H1 (cell line): ENCODE measurements around the gene TFCP2. TPM values are rescaled to one million over a fixed set of nuclear protein-coding genes. Genes with fewer than 3 reads are reported as not detected.

ENCODE experiments used
- CTCF ChIA-PET: fragments of 300-600 bp; sonication (Branson Sonifier 250); formaldehyde crosslinking; loops from one replicate; lab custom pipeline; 2021; ENCODE audit not compliant: partially characterized antibody; lab: Charles Lee
- POLR2A ChIA-PET: fragments of 300-600 bp; sonication (Branson Sonifier 250); formaldehyde crosslinking; loops from one replicate; lab custom pipeline; 2021; ENCODE audit warnings: inconsistent platforms; ENCODE audit not compliant: partially characterized antibody; lab: Charles Lee
- DNase-seq, 2 experiments: peaks; one replicate each; pipeline versions ENCODE4 v3.0.0 to v3.0.0-alpha.2; 2010 to 2022; ENCODE audit warnings: low spot score in 2 of 2, low read depth in 1 of 2, mixed read lengths in 1 of 2
- FAIRE-seq: peaks from 2 replicates; lab custom pipeline; 2011; peaks lifted over from hg19 to GRCh38; lab: Jason Lieb, UNC
- H2AFZ ChIP-seq: 2 replicates; pipeline ENCODE4 v1.8.1; 2012; ENCODE audit warnings: low read length, inconsistent platforms
- H2AK5ac ChIP-seq: 2 replicates; pipeline ENCODE4 v1.6.1; 2013; ENCODE audit warnings: low read depth, low read length
- H2BK120ac ChIP-seq: replicated peaks from 2 replicates; pipeline ENCODE3; 2013; ENCODE audit warnings: low read depth, low read length, inconsistent platforms
- H2BK12ac ChIP-seq: 2 replicates; pipeline ENCODE4 v1.6.1; 2013; ENCODE audit warnings: low read depth, low read length
- H2BK15ac ChIP-seq: 2 replicates; pipeline ENCODE4 v1.6.1; 2013; ENCODE audit warnings: low read length
- H2BK20ac ChIP-seq: 2 replicates; pipeline ENCODE4 v1.6.1; 2013; ENCODE audit warnings: low read length
- H2BK5ac ChIP-seq: 2 replicates; pipeline ENCODE4 v1.6.1; 2013; ENCODE audit warnings: low read depth, low read length
- H3K14ac ChIP-seq: 2 replicates; pipeline ENCODE4 v1.6.1; 2013; ENCODE audit warnings: inconsistent platforms; ENCODE audit not compliant: insufficient read length
- H3K18ac ChIP-seq: 2 replicates; pipeline ENCODE4 v1.6.1; 2013; ENCODE audit warnings: low read length; ENCODE audit errors: extremely low read depth
- H3K23ac ChIP-seq: 2 replicates; pipeline ENCODE4 v1.6.1; 2013; ENCODE audit warnings: inconsistent platforms; ENCODE audit not compliant: insufficient read length
- H3K23me2 ChIP-seq: 2 replicates; pipeline ENCODE4 v1.6.1; 2013; ENCODE audit warnings: low read depth, low read length
- H3K27ac ChIP-seq: 2 replicates; pipeline ENCODE4 v1.6.1; 2011; ENCODE audit warnings: low read depth, low read length, inconsistent platforms
- H3K27me3 ChIP-seq, 4 experiments: replicated peaks in 1 of 4; 1 replicate in 1 of 4; 2 replicates in 3 of 4; pipeline versions ENCODE4 v1.6.1 to v1.8.1; 2011 to 2013; ENCODE audit warnings: low read length in 3 of 4, mild to moderate bottlenecking in 3 of 4, inconsistent platforms in 2 of 4, mixed read lengths in 2 of 4, moderate library complexity in 1 of 4; ENCODE audit not compliant: control insufficient read depth in 3 of 4, insufficient read depth in 3 of 4; ENCODE audit errors: extremely low read depth in 1 of 4
- H3K36me3 ChIP-seq, 4 experiments: 2 replicates each; pipeline versions ENCODE4 v1.6.1 to v1.8.1; 2011 to 2013; ENCODE audit warnings: mild to moderate bottlenecking in 4 of 4, low read length in 3 of 4, moderate library complexity in 2 of 4, control low read depth in 1 of 4, inconsistent platforms in 1 of 4; ENCODE audit not compliant: insufficient read depth in 4 of 4, control insufficient read depth in 2 of 4
- H3K4ac ChIP-seq: replicated peaks from 2 replicates; pipeline ENCODE3; 2013; ENCODE audit warnings: low read length, low read depth, mixed read lengths, inconsistent platforms; ENCODE audit not compliant: insufficient read length
- H3K4me1 ChIP-seq, 4 experiments: replicated peaks in 1 of 4; 1 replicate in 1 of 4; 2 replicates in 3 of 4; pipeline versions ENCODE4 v1.6.1 to v1.8.1; 2011 to 2013; ENCODE audit warnings: low read length in 3 of 4, inconsistent platforms in 2 of 4, mixed read lengths in 1 of 4; ENCODE audit not compliant: insufficient read depth in 4 of 4, control insufficient read depth in 3 of 4
- H3K4me2 ChIP-seq, 2 experiments: 2 replicates each; pipeline versions ENCODE4 v1.6.1 to v1.8.1; 2011 to 2013; ENCODE audit warnings: low read depth in 2 of 2, low read length in 2 of 2, control low read depth in 1 of 2, inconsistent platforms in 1 of 2, mild to moderate bottlenecking in 1 of 2; ENCODE audit not compliant: insufficient read depth in 1 of 2
- H3K4me3 ChIP-seq, 4 experiments: fragments of 200-600, 300-600 bp in 1 of 4; sonication (generic), shearing (Covaris generic), sonication (Bioruptor Twin) in 1 of 4; 2 replicates each; pipeline versions ENCODE4 v1.5.1 to v1.8.1; 2011 to 2016; ENCODE audit warnings: low read length in 4 of 4, low read depth in 3 of 4, control low read depth in 2 of 4, inconsistent platforms in 2 of 4, mild to moderate bottlenecking in 2 of 4, mixed read lengths in 1 of 4, moderate library complexity in 1 of 4; ENCODE audit not compliant: insufficient read depth in 2 of 4; ENCODE audit errors: extremely low read depth in 1 of 4
- H3K56ac ChIP-seq: replicated peaks from 2 replicates; pipeline ENCODE3; 2013; ENCODE audit warnings: low read depth, mild to moderate bottlenecking, mixed read lengths, low read length, inconsistent platforms; ENCODE audit not compliant: insufficient read length
- H3K79me1 ChIP-seq: 2 replicates; pipeline ENCODE4 v1.6.1; 2013; ENCODE audit warnings: low read depth, low read length, control low read depth
- H3K79me2 ChIP-seq, 2 experiments: 2 replicates each; pipeline versions ENCODE4 v1.6.1 to v1.8.1; 2012 to 2013; ENCODE audit warnings: low read length in 2 of 2, mild to moderate bottlenecking in 2 of 2, inconsistent platforms in 1 of 2; ENCODE audit not compliant: insufficient read depth in 2 of 2, control insufficient read depth in 1 of 2
- H3K9ac ChIP-seq, 4 experiments: replicated peaks in 1 of 4; 1 replicate in 1 of 4; 2 replicates in 3 of 4; pipeline versions ENCODE4 v1.6.1 to v1.8.1; 2011 to 2013; ENCODE audit warnings: low read depth in 3 of 4, low read length in 3 of 4, control low read depth in 2 of 4, mild to moderate bottlenecking in 2 of 4, moderate library complexity in 2 of 4, inconsistent platforms in 1 of 4; ENCODE audit errors: extremely low read depth in 1 of 4
- H3K9me3 ChIP-seq, 2 experiments: 2 replicates each; pipeline versions ENCODE4 v1.6.1 to v1.8.1; 2012 to 2013; ENCODE audit warnings: mild to moderate bottlenecking in 2 of 2, moderate library complexity in 2 of 2, control low read depth in 1 of 2, inconsistent platforms in 1 of 2, low read depth in 1 of 2, low read length in 1 of 2, mixed read lengths in 1 of 2; ENCODE audit not compliant: insufficient read depth in 2 of 2
- H4K20me1 ChIP-seq, 2 experiments: replicated peaks in 1 of 2; 2 replicates each; pipeline versions ENCODE3 to v1.8.1; 2011 to 2013; ENCODE audit warnings: inconsistent platforms in 2 of 2, low read length in 2 of 2, mild to moderate bottlenecking in 1 of 2; ENCODE audit not compliant: insufficient read depth in 2 of 2, control insufficient read depth in 1 of 2
- H4K5ac ChIP-seq: 2 replicates; pipeline ENCODE4 v1.6.1; 2013; ENCODE audit warnings: low read length, low read depth, mixed read lengths, inconsistent platforms; ENCODE audit not compliant: insufficient read length
- H4K8ac ChIP-seq: 2 replicates; pipeline ENCODE4 v1.8.0; 2013; ENCODE audit warnings: mild to moderate bottlenecking, moderate library complexity, low read length, inconsistent platforms; ENCODE audit not compliant: insufficient read depth; ENCODE audit errors: extremely low read depth
- H4K91ac ChIP-seq: replicated peaks from 2 replicates; pipeline ENCODE3; 2013; ENCODE audit warnings: low read length, mixed read lengths, inconsistent platforms; ENCODE audit not compliant: insufficient read length
- BACH1 ChIP-seq: IDR thresholded peaks from 2 replicates; pipeline ENCODE4 v1.6.1; 2012; ENCODE audit warnings: low read length, improper control_type of control experiment
- BCL11A ChIP-seq, 2 experiments: IDR thresholded peaks; one replicate each; pipeline ENCODE4 v1.6.1; 2011; ENCODE audit warnings: low read depth in 2 of 2, low read length in 2 of 2, mild to moderate bottlenecking in 2 of 2
- CHD1 ChIP-seq: IDR thresholded peaks from 2 replicates; pipeline ENCODE4 v1.6.1; 2012; ENCODE audit warnings: low read depth, low read length, improper control_type of control experiment
- EP300 ChIP-seq, 2 experiments: IDR thresholded peaks; 1 replicate in 1 of 2; 2 replicates in 1 of 2; pipeline ENCODE4 v1.6.1; 2011 to 2012; ENCODE audit warnings: low read depth in 2 of 2, low read length in 2 of 2, mild to moderate bottlenecking in 2 of 2, borderline replicate concordance in 1 of 2, inconsistent platforms in 1 of 2, moderate library complexity in 1 of 2
- HDAC6 ChIP-seq: IDR thresholded peaks from one replicate; pipeline ENCODE4 v1.7.1; 2012; ENCODE audit warnings: low read depth, mild to moderate bottlenecking, inconsistent platforms, low read length, moderate library complexity
- POLR2AphosphoS5 ChIP-seq: IDR thresholded peaks from 2 replicates; pipeline ENCODE4 v1.6.1; 2011; ENCODE audit warnings: low read depth, low read length
- RXRA ChIP-seq: IDR thresholded peaks from 2 replicates; pipeline ENCODE4 v1.6.1; 2011; ENCODE audit warnings: low read depth, mild to moderate bottlenecking, low read length, moderate library complexity; ENCODE audit not compliant: insufficient read depth
- SIN3A ChIP-seq, 2 experiments: IDR thresholded peaks in 1 of 2; conservative IDR thresholded peaks in 1 of 2; 2 replicates each; pipeline ENCODE4 v1.6.1; 2011 to 2012; ENCODE audit warnings: low read length in 2 of 2, improper control_type of control experiment in 1 of 2, low read depth in 1 of 2, mild to moderate bottlenecking in 1 of 2
- SIRT6 ChIP-seq: IDR thresholded peaks from one replicate; pipeline ENCODE4 v1.7.1; 2012; ENCODE audit warnings: low read length, inconsistent platforms
- SIX5 ChIP-seq: IDR thresholded peaks from 2 replicates; pipeline ENCODE4 v1.6.1; 2011; ENCODE audit warnings: mild to moderate bottlenecking, low read depth, low read length
- WGBS, 2 experiments: shearing (Covaris generic) in 1 of 2; methylation state at CpG; one replicate each; pipeline versions ENCODE4 v1.1.6 to v1.1.7; 2013 to 2015; ENCODE audit warnings: low lambda C conversion rate in 2 of 2, mixed read lengths in 2 of 2, inconsistent platforms in 1 of 2, low coverage in 1 of 2, missing lambda C conversion rate in 1 of 2; ENCODE audit not compliant: insufficient replicate concordance in 2 of 2, insufficient coverage in 1 of 2, insufficient read length in 1 of 2; ENCODE audit errors: extremely low coverage in 1 of 2, missing lambda C conversion rate in 1 of 2; 5-methylcytosine and 5-hydroxymethylcytosine counted together
- polyA plus RNA-seq, 7 experiments: library from polyadenylated mRNA; depleted of rRNA in 3 of 7; stranded (reverse) in 5 of 7; unstranded in 2 of 7; fragments of >200 nt in 5 of 7; fragments of 200-250 nt in 2 of 7; gene quantifications; 1 replicate in 5 of 7; 2 replicates in 1 of 7; 4 replicates in 1 of 7; pipeline versions ENCODE4 v1.2.1 to v1.2.3, GENCODE V29; 2011 to 2013; ENCODE audit warnings: missing spikeins in 2 of 7, mixed read lengths in 2 of 7
- total RNA-seq: library from RNA; stranded (reverse); fragmentation: NEBNext Ultra II Directional; extraction: Animal tissue kit (Norgen Biotek cat#: 25700); gene quantifications from 2 replicates; pipeline ENCODE4 v1.2.1, GENCODE V29; 2021
- TF ChIP-seq, protein P1 (sequence below): IDR thresholded peaks from 2 replicates; pipeline ENCODE4 v1.6.1; 2012; ENCODE audit warnings: inconsistent platforms

The TFCP2 gene
- total and polyA plus RNA-seq, 2 of the 8 experiments (the other 6 are each of a cell fraction or from before 2014, with no cell fraction given): 19.8 to 49.2 TPM

DNA sequence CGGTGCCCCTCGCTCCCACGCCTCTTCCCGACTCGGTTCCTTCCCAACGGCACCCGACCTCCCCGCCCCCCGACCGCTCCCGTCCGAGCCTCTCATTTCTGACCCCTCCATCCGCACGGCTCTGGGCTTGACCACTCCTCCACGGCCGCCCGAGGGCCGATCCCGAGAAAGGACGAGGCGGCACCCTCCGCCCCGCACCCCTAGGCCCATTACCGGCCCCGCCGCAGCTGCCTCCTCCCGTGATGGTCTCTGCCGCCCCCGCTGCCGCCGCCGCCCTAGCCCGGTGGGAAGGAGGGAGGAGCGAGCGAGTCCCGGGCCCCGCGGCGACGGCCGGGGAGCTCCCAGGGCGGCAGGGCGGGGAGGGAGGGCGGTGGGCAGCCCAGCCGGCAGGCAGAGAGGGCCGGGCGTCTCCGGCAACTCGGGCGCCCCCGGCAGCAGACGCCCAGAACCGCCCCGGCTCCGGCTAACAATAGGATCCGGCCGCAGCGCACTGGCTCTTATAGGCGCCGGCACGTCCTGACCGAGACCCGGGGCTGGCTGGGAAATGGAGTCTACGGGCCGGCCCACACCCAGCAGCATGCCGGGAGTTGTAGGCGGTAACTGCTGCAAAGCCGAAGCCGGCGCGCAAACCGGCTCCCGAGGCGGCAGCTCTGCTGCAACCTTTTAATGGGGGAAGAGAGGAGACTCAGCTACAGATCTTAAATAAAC, 89.7 kb downstream of the TFCP2 start, which contains the start of gene CSRNP2:
Gene CSRNP2, minus strand, starts transcription at position 471 of the 708 bp plus-strand sequence. CDS start 7,035 bp downstream, outside the sequence.
- Histone ChIP-seq H2BK12ac (no peak within 1 kb of the TSS), H3K56ac (peak within 1 kb of the TSS; percentile 88), H3K4ac (peak within 1 kb of the TSS; percentile 80), H2BK15ac (peak within 1 kb of the TSS; percentile 61; the same call in 1 of the 2 replicates), H3K23me2 (peaks cover 7% of the 10 kb centered on the region), H3K23ac (no peak within 1 kb of the TSS), H3K18ac (peak within 1 kb of the TSS; percentile 85), H4K20me1 (peaks cover 0 to 5% of the 10 kb centered on the region in 2 experiments), H4K5ac (peak within 1 kb of the TSS; percentile 85), H3K4me1 (peaks cover 4 to 6% (median 5%) of the 10 kb centered on the region in 4 experiments; a peak in 4 of 7 replicates), H4K8ac (peak within 1 kb of the TSS; percentile 91), H3K79me1 (peaks cover 4% of the 10 kb centered on the region), H3K9me3 (no peaks in the 10 kb centered on the region), H2AK5ac (no peak within 1 kb of the TSS), H3K36me3 (peaks cover 0 to 5% (median 0%) of the 10 kb centered on the region in 4 experiments; a peak in 1 of 8 replicates), H2BK5ac (peak within 1 kb of the TSS; percentile 83), H3K9ac (peak within 1 kb of the TSS; percentile 69 to 86 (median 82)), H3K27me3 (no peaks in the 10 kb centered on the region), H4K91ac (no peak within 1 kb of the TSS), H3K14ac (no peak within 1 kb of the TSS), H3K27ac (peak within 1 kb of the TSS; percentile 59), H3K79me2 (peaks cover 9 to 30% of the 10 kb centered on the region in 2 experiments; a peak in 3 of 4 replicates), H2BK120ac (no peak within 1 kb of the TSS), H2BK20ac (no peak within 1 kb of the TSS), H3K4me2 (peak within 1 kb of the TSS; percentile 86 to 100), H3K4me3 (peak within 1 kb of the TSS; percentile 77 to 98 (median 86)), H2AFZ (peak within 1 kb of the TSS; percentile 90; the same call in 1 of the 2 replicates)
- CTCF ChIA-PET: interaction anchor here (0.6 to 1.6 kb wide), 5 partner anchors 30 to 1931 kb away, joined by 3 read pairs; no protein-coding TSS in a partner anchor
- POLR2A ChIA-PET: interaction anchor here (0.6 to 3.9 kb wide), 72 partner anchors 9 to 812 kb away, joined by 3 to 30 read pairs (median 5); partner anchors contain the start of genes DAZAP2, GALNT6, LETMD1 and POU6F1
- no peak for FAIRE-seq
- peak; percentile 89 to 97 for DNase-seq
- 1% methylated on average over 34 of the region's 74 CpGs; no CpG with 5 or more reads in 1 of the 2 experiments for WGBS, 2 experiments
- TF ChIP-seq CHD1: no peak
- TF ChIP-seq RXRA: no peak
- peak; percentile 97 for TF ChIP-seq POLR2AphosphoS5
- peak; percentile 75 for TF ChIP-seq SIX5
- TF ChIP-seq HDAC6: no peak
- TF ChIP-seq BCL11A (IDR thresholded peaks at IDR 0.05; ENCODE audit: low read depth in 2 of 2, low read length in 2 of 2): no peak
- TF ChIP-seq SIRT6: no peak
- TF ChIP-seq, protein P1, sequence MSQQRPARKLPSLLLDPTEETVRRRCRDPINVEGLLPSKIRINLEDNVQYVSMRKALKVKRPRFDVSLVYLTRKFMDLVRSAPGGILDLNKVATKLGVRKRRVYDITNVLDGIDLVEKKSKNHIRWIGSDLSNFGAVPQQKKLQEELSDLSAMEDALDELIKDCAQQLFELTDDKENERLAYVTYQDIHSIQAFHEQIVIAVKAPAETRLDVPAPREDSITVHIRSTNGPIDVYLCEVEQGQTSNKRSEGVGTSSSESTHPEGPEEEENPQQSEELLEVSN: no peak
- no peak for TF ChIP-seq BACH1
- TF ChIP-seq SIN3A (conservative IDR thresholded peaks at IDR 0.05 in 1 of 2, IDR thresholded peaks at IDR 0.05 in 1 of 2; ENCODE audit: low read depth in 1 of 2, low read length in 2 of 2): peak in 1 of 2 experiments; percentile 57; a peak in 1 of 4 replicates
- peak in 1 of 2 experiments; percentile 18; a peak in 1 of 3 replicates for TF ChIP-seq EP300 (IDR thresholded peaks at IDR 0.05; ENCODE audit: borderline replicate concordance in 1 of 2, low read depth in 2 of 2, low read length in 2 of 2)
